ENCODE data around the gene GALNT9.

DNA sequence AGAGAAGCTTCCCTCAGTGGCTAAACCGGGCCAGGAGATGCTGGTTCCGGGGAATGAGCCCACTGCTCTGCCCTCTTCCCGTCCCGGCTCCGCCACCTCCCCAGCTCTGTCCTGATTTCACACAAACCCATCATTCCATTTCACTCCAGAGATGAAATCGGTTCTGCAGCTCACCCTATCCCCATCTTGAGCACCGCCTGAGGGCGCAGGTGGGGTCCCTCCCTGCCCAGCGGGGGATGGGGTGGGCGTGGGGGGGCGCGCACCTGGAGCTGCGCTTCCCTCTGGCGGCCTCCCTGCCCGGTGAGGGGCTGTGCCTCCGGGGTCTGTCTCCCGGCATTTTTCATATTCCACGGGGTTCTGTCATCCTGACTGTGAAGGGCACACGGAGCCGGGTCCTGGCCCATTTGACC lies 140.5 kb downstream of the GALNT9 start:
- TF ChIP-seq EZH2 (IDR thresholded peaks at IDR 0.05; ENCODE audit: low read length, missing control alignments), result no peak
- TF ChIP-seq, protein P1, sequence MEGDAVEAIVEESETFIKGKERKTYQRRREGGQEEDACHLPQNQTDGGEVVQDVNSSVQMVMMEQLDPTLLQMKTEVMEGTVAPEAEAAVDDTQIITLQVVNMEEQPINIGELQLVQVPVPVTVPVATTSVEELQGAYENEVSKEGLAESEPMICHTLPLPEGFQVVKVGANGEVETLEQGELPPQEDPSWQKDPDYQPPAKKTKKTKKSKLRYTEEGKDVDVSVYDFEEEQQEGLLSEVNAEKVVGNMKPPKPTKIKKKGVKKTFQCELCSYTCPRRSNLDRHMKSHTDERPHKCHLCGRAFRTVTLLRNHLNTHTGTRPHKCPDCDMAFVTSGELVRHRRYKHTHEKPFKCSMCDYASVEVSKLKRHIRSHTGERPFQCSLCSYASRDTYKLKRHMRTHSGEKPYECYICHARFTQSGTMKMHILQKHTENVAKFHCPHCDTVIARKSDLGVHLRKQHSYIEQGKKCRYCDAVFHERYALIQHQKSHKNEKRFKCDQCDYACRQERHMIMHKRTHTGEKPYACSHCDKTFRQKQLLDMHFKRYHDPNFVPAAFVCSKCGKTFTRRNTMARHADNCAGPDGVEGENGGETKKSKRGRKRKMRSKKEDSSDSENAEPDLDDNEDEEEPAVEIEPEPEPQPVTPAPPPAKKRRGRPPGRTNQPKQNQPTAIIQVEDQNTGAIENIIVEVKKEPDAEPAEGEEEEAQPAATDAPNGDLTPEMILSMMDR (conservative IDR thresholded peaks at IDR 0.05 in 1 of 2, IDR thresholded peaks at IDR 0.05 in 1 of 2; ENCODE audit: low read depth in 1 of 2, low read length in 2 of 2), result no peak
